Activated CD4-positive, alpha-beta memory T cell treated with anti-CD3 and anti-CD28 coated beads for 36 hours (primary cell): ENCODE data around the gene CREBL2. TPM values are rescaled to one million over a fixed set of nuclear protein-coding genes. Genes with fewer than 3 reads are reported as not detected.

ENCODE experiments used
- CTCF ChIA-PET: fragments of 350-600 bp; sonication (Branson Sonifier 250); formaldehyde crosslinking; loops from one replicate; lab custom pipeline; 2021; ENCODE audit warnings: antibody characterized with exemption, inconsistent platforms; lab: Charles Lee
- POLR2A ChIA-PET: fragments of 350-600 bp; sonication (Branson Sonifier 250); formaldehyde crosslinking; loops from one replicate; lab custom pipeline; 2021; ENCODE audit warnings: antibody characterized with exemption; lab: Charles Lee
- DNase-seq: peaks from one replicate; pipeline ENCODE4 v3.0.0-alpha.2; 2020
- H3K27ac Mint-ChIP-seq: one replicate; pipeline ENCODE4 v1.8.0; 2021; ENCODE audit warnings: mixed read lengths
- H3K27me3 Mint-ChIP-seq: one replicate; pipeline ENCODE4 v1.8.0; 2021; ENCODE audit warnings: mixed read lengths
- H3K36me3 Mint-ChIP-seq: one replicate; pipeline ENCODE4 v1.8.0; 2021; ENCODE audit warnings: mixed read lengths
- H3K4me1 Mint-ChIP-seq: one replicate; pipeline ENCODE4 v1.8.0; 2021; ENCODE audit warnings: low read depth, mixed read lengths
- H3K4me3 Mint-ChIP-seq: one replicate; pipeline ENCODE4 v1.8.0; 2021; ENCODE audit warnings: mild to moderate bottlenecking, mixed read lengths
- H3K9me3 Mint-ChIP-seq: one replicate; pipeline ENCODE4 v1.8.0; 2021; ENCODE audit warnings: mixed read lengths
- intact Hi-C: fragments of 100-400 bp; cut with micrococcal nuclease; formaldehyde crosslinking; loops from one replicate; pipeline ENCODE4 v1.15.1; 2023
- total RNA-seq, 2 experiments: library from RNA; stranded (reverse); gene quantifications; one replicate each; pipeline ENCODE4 v1.2.3, GENCODE V29; 2021

The CREBL2 gene
- total RNA-seq, 2 experiments from 2014 or later: 30.4 to 32.2 TPM

- no peaks in the 10 kb centered on the region for H3K27me3 Mint-ChIP-seq
- peaks cover 9% of the 10 kb centered on the region for H3K4me1 Mint-ChIP-seq
- intact Hi-C loops: loop anchor here (5.0 kb wide), 1 partner anchor 143 kb away; no protein-coding TSS in a partner anchor
- no peak overlapping the region for H3K27ac Mint-ChIP-seq
- H3K36me3 Mint-ChIP-seq: peaks cover 9% of the 10 kb centered on the region
- DNase-seq: no peak
- peaks cover 12% of the 10 kb centered on the region for H3K9me3 Mint-ChIP-seq
- no peak overlapping the region for H3K4me3 Mint-ChIP-seq
- POLR2A ChIA-PET: no interaction called here
- CTCF ChIA-PET: interaction anchor here (0.6 to 4.8 kb wide), 22 partner anchors 9 to 319 kb away, joined by 3 to 28 read pairs (median 4); no protein-coding TSS in a partner anchor
Observed at GRCh38 chr12:12654691-12655460, 43.2 kb downstream of the CREBL2 start.

- Mint-ChIP-seq H3K4me1 (peaks cover 7% of the 10 kb centered on the region), H3K27me3 (no peaks in the 10 kb centered on the region), H3K9me3 (no peaks in the 10 kb centered on the region), H3K36me3 (peaks cover 9% of the 10 kb centered on the region), H3K4me3 (no peak overlapping the region), H3K27ac (no peak overlapping the region)
- ChIA-PET CTCF (no interaction called here), POLR2A (no interaction called here)
- intact Hi-C loops: no loop called here
- DNase-seq: no peak
Observed at GRCh38 chr12:12660201-12660600, 48.5 kb downstream of the CREBL2 start.

GRCh38 chr12:12661086-12661856 is 49.6 kb downstream of the CREBL2 start:
- Mint-ChIP-seq H3K9me3 (no peaks in the 10 kb centered on the region), H3K36me3 (peaks cover 9% of the 10 kb centered on the region), H3K27me3 (no peaks in the 10 kb centered on the region), H3K4me1 (no peaks in the 10 kb centered on the region), H3K27ac (no peak overlapping the region), H3K4me3 (no peak overlapping the region)
- intact Hi-C loops: no loop called here
- no peak for DNase-seq
- POLR2A ChIA-PET: no interaction called here
- CTCF ChIA-PET: interaction anchor here (0.7 to 1.0 kb wide), 2 partner anchors 29 to 283 kb away, joined by 3 read pairs; no protein-coding TSS in a partner anchor

GRCh38 chr12:12663644-12664294 is 52.1 kb downstream of the CREBL2 start:
- Mint-ChIP-seq H3K27ac (no peak overlapping the region), H3K27me3 (no peaks in the 10 kb centered on the region), H3K4me1 (no peaks in the 10 kb centered on the region), H3K36me3 (peaks cover 9% of the 10 kb centered on the region), H3K4me3 (no peak overlapping the region), H3K9me3 (no peaks in the 10 kb centered on the region)
- POLR2A ChIA-PET: interaction anchor here (0.6 kb wide), 1 partner anchor 139 kb away, joined by 3 read pairs; no protein-coding TSS in a partner anchor
- CTCF ChIA-PET: interaction anchor here (0.7 to 1.2 kb wide), 2 partner anchors 18 to 38 kb away, joined by 4 to 8 read pairs; no protein-coding TSS in a partner anchor
- DNase-seq: no peak
- intact Hi-C loops: no loop called here

- POLR2A ChIA-PET: no interaction called here
- no peak for DNase-seq
- Mint-ChIP-seq H3K27ac (no peak overlapping the region), H3K4me1 (no peaks in the 10 kb centered on the region), H3K9me3 (no peaks in the 10 kb centered on the region), H3K36me3 (peaks cover 9% of the 10 kb centered on the region), H3K4me3 (no peak overlapping the region), H3K27me3 (no peaks in the 10 kb centered on the region)
- CTCF ChIA-PET: interaction anchor here (1.6 kb wide), 1 partner anchor 9 kb away, joined by 8 read pairs; no protein-coding TSS in a partner anchor
- intact Hi-C loops: no loop called here
Observed at GRCh38 chr12:12665194-12665593, 53.5 kb downstream of the CREBL2 start.

- intact Hi-C loops: no loop called here
- ChIA-PET CTCF (interaction anchor here (0.6 to 1.5 kb wide), 5 partner anchors 12 to 57 kb away, joined by 3 to 7 read pairs (median 4); no protein-coding TSS in a partner anchor), POLR2A (interaction anchor here (0.6 kb wide), 1 partner anchor 20 kb away, joined by 4 read pairs; no protein-coding TSS in a partner anchor)
- peaks cover 14% of the 10 kb centered on the region for H3K4me1 Mint-ChIP-seq
- no peak overlapping the region for H3K4me3 Mint-ChIP-seq
- no peaks in the 10 kb centered on the region for H3K27me3 Mint-ChIP-seq
- no peaks in the 10 kb centered on the region for H3K36me3 Mint-ChIP-seq
- H3K9me3 Mint-ChIP-seq: no peaks in the 10 kb centered on the region
- no peak for DNase-seq
- H3K27ac Mint-ChIP-seq: no peak overlapping the region
Observed at GRCh38 chr12:12668005-12668404, 56.3 kb downstream of the CREBL2 start.

- no peak for DNase-seq
- Mint-ChIP-seq H3K4me3 (no peak overlapping the region), H3K4me1 (peaks cover 22% of the 10 kb centered on the region), H3K27me3 (no peaks in the 10 kb centered on the region), H3K27ac (no peak overlapping the region), H3K9me3 (no peaks in the 10 kb centered on the region), H3K36me3 (no peaks in the 10 kb centered on the region)
- intact Hi-C loops: no loop called here
- ChIA-PET POLR2A (no interaction called here), CTCF (interaction anchor here (1.0 kb wide), 1 partner anchor 53 kb away, joined by 3 read pairs; no protein-coding TSS in a partner anchor)
Observed at GRCh38 chr12:12669020-12669419, 57.3 kb downstream of the CREBL2 start.

- H3K27me3 Mint-ChIP-seq: no peaks in the 10 kb centered on the region
- H3K27ac Mint-ChIP-seq: no peak overlapping the region
- H3K9me3 Mint-ChIP-seq: no peaks in the 10 kb centered on the region
- H3K4me3 Mint-ChIP-seq: no peak overlapping the region
- H3K4me1 Mint-ChIP-seq: peaks cover 26% of the 10 kb centered on the region
- DNase-seq: no peak
- intact Hi-C loops: loop anchor here (2.0 kb wide), 1 partner anchor 25 kb away; the partner anchor contains the start of gene GPR19
- no peaks in the 10 kb centered on the region for H3K36me3 Mint-ChIP-seq
- CTCF ChIA-PET: interaction anchor here (0.9 to 2.8 kb wide), 8 partner anchors 16 to 236 kb away, joined by 3 to 8 read pairs (median 4); no protein-coding TSS in a partner anchor
- POLR2A ChIA-PET: interaction anchor here (0.6 kb wide), 1 partner anchor 191 kb away, joined by 4 read pairs; no protein-coding TSS in a partner anchor
Observed at GRCh38 chr12:12671850-12672660, 60.4 kb downstream of the CREBL2 start.

- Mint-ChIP-seq H3K27me3 (no peaks in the 10 kb centered on the region), H3K4me3 (no peak overlapping the region), H3K4me1 (peaks cover 26% of the 10 kb centered on the region), H3K9me3 (no peaks in the 10 kb centered on the region), H3K27ac (peak overlapping the region; percentile 43), H3K36me3 (no peaks in the 10 kb centered on the region)
- DNase-seq: peak; percentile 61
- ChIA-PET POLR2A (interaction anchor here (0.6 to 1.2 kb wide), 3 partner anchors 22 to 63 kb away, joined by 3 to 5 read pairs (median 3); no protein-coding TSS in a partner anchor), CTCF (interaction anchor here (0.6 to 2.8 kb wide), 3 partner anchors 15 to 49 kb away, joined by 3 to 8 read pairs (median 5); no protein-coding TSS in a partner anchor)
- intact Hi-C loops: loop anchor here (2.0 kb wide), 1 partner anchor 24 kb away; the partner anchor contains the start of gene GPR19
Observed at GRCh38 chr12:12673296-12673695, 61.6 kb downstream of the CREBL2 start.

GRCh38 chr12:12676605-12677004 is 64.9 kb downstream of the CREBL2 start:
- DNase-seq: no peak
- intact Hi-C loops: no loop called here
- H3K4me1 Mint-ChIP-seq: peaks cover 25% of the 10 kb centered on the region
- POLR2A ChIA-PET: no interaction called here
- no peaks in the 10 kb centered on the region for H3K36me3 Mint-ChIP-seq
- H3K27me3 Mint-ChIP-seq: no peaks in the 10 kb centered on the region
- no peak overlapping the region for H3K4me3 Mint-ChIP-seq
- CTCF ChIA-PET: no interaction called here
- H3K9me3 Mint-ChIP-seq: no peaks in the 10 kb centered on the region
- H3K27ac Mint-ChIP-seq: no peak overlapping the region
